ENCODE data around the gene RAF1.

GRCh38 chr3:12653747-12654146 is 10.2 kb downstream of the RAF1 start:
- TF ChIP-seq CTCF (IDR thresholded peaks at IDR 0.05) (no peak), POLR2A (IDR thresholded peaks at IDR 0.05) (no peak)
